Neural cell (in vitro differentiated cells): ENCODE measurements around the gene CTDP1.

Experiments
- EP300 ChIP-seq: fragments of 450-650 bp; conservative IDR thresholded peaks from 2 replicates; pipeline ENCODE4 v1.6.1; 2014; ENCODE audit warnings: antibody characterized with exemption, mild to moderate bottlenecking, moderate library complexity; ENCODE audit not compliant: poor library complexity, severe bottlenecking
- TF ChIP-seq, protein P1 (sequence below): fragments of 450-650 bp; IDR thresholded peaks from 2 replicates; pipeline ENCODE4 v1.5.1; 2014; ENCODE audit warnings: antibody characterized with exemption, mild to moderate bottlenecking, moderate library complexity; ENCODE audit not compliant: poor library complexity, severe bottlenecking

- TF ChIP-seq, protein P1, sequence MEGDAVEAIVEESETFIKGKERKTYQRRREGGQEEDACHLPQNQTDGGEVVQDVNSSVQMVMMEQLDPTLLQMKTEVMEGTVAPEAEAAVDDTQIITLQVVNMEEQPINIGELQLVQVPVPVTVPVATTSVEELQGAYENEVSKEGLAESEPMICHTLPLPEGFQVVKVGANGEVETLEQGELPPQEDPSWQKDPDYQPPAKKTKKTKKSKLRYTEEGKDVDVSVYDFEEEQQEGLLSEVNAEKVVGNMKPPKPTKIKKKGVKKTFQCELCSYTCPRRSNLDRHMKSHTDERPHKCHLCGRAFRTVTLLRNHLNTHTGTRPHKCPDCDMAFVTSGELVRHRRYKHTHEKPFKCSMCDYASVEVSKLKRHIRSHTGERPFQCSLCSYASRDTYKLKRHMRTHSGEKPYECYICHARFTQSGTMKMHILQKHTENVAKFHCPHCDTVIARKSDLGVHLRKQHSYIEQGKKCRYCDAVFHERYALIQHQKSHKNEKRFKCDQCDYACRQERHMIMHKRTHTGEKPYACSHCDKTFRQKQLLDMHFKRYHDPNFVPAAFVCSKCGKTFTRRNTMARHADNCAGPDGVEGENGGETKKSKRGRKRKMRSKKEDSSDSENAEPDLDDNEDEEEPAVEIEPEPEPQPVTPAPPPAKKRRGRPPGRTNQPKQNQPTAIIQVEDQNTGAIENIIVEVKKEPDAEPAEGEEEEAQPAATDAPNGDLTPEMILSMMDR, result no peak
- no peak for TF ChIP-seq EP300
Measured at GRCh38 chr18:79735071-79735980, 55.7 kb downstream of the CTDP1 start.
